BJ (cell line): Measurements from ENCODE around the gene CEACAM16. TPM values are rescaled to one million over a fixed set of nuclear protein-coding genes. Genes with fewer than 3 reads are reported as not detected.

Source experiments
- CTCF ChIA-PET: fragments of 350-600 bp; formaldehyde crosslinking; extraction: SDS; loops from one replicate; lab custom pipeline; 2021; ENCODE audit warnings: antibody characterized with exemption, inconsistent platforms; lab: Yijun Ruan, JAX
- POLR2A ChIA-PET: fragments of 300-600 bp; sonication (Branson Sonifier 250); formaldehyde crosslinking; extraction: SDS; loops from one replicate; lab custom pipeline; 2021; ENCODE audit warnings: antibody characterized with exemption; lab: Charles Lee
- DNase-seq: peaks from one replicate; pipeline ENCODE4 v3.0.0-alpha.2; 2011; ENCODE audit warnings: low read depth
- H3K27me3 ChIP-seq: 2 replicates; pipeline ENCODE4 v1.6.0; 2011; ENCODE audit warnings: low read length; ENCODE audit not compliant: control insufficient read depth, insufficient read depth
- H3K36me3 ChIP-seq: 2 replicates; pipeline ENCODE4 v1.5.1; 2011; ENCODE audit warnings: low read length; ENCODE audit not compliant: control insufficient read depth, insufficient read depth
- H3K4me3 ChIP-seq: 2 replicates; pipeline ENCODE4 v1.5.1; 2011; ENCODE audit warnings: low read depth, mild to moderate bottlenecking, control low read depth, low read length
- polyA plus RNA-seq: library from polyadenylated mRNA; depleted of rRNA; stranded (reverse); fragments of >200 nt; gene quantifications from 2 replicates; pipeline ENCODE4 v1.2.3, GENCODE V29; 2011
- TF ChIP-seq, protein P1 (sequence below): IDR thresholded peaks from 2 replicates; pipeline ENCODE4 v1.5.1; 2011; ENCODE audit warnings: low read depth, mild to moderate bottlenecking, control low read depth, inconsistent platforms, low read length, moderate library complexity; ENCODE audit not compliant: insufficient read depth

Gene CEACAM16
- polyA plus RNA-seq, 1 experiment = not detected

DNA sequence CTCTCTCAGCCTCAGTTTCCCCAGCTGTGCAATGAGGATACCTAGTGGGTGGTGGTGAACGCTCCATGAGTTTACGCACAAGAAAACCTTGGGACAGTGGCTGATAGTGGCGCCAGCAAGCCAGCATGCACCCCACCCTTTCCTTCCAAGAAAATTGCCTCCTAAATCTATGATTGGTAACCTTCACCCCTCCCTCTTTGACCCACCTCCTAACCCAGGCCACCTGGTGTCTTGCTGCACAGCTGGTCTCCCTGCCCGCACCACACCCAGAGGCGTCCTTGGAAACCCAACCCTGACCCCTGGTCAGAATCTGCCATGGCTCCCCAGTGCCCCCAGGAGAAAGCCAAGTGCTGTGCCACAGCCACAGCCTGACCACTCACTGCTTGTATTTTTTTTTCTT is 26.7 kb downstream of the CEACAM16 start:
- ChIA-PET CTCF (interaction anchor here (0.7 to 10.1 kb wide), 13 partner anchors 7 to 155 kb away, joined by 3 to 369 read pairs (median 12); partner anchors contain the start of genes BCAM, BCL3, CBLC and NECTIN2), POLR2A (no interaction called here)
- no peak for DNase-seq
- Histone ChIP-seq H3K4me3 (no peak overlapping the region), H3K36me3 (no peaks in the 10 kb centered on the region), H3K27me3 (no peaks in the 10 kb centered on the region)
- TF ChIP-seq, protein P1, sequence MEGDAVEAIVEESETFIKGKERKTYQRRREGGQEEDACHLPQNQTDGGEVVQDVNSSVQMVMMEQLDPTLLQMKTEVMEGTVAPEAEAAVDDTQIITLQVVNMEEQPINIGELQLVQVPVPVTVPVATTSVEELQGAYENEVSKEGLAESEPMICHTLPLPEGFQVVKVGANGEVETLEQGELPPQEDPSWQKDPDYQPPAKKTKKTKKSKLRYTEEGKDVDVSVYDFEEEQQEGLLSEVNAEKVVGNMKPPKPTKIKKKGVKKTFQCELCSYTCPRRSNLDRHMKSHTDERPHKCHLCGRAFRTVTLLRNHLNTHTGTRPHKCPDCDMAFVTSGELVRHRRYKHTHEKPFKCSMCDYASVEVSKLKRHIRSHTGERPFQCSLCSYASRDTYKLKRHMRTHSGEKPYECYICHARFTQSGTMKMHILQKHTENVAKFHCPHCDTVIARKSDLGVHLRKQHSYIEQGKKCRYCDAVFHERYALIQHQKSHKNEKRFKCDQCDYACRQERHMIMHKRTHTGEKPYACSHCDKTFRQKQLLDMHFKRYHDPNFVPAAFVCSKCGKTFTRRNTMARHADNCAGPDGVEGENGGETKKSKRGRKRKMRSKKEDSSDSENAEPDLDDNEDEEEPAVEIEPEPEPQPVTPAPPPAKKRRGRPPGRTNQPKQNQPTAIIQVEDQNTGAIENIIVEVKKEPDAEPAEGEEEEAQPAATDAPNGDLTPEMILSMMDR = no peak

DNA sequence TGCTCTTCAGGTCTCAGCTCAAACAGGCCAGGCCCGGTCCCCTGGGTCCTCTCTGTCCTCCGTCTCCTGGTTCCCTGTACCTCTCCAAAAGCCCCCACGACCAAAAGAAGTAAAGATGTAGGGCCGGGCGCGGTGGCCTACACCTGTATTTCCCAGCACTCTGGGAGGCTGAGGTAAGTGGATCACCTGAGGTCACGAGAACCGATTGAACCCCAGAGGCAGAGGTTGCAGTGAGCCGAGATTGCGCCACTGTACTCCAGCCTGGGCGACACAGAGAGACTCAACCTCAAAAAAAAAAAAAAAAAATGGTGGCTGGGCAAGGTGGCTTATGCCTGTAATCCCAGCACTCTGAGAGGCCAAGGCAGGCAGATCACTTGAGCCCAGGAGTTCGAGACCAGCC is 27.5 kb downstream of the CEACAM16 start:
- H3K27me3 ChIP-seq = no peaks in the 10 kb centered on the region
- POLR2A ChIA-PET = no interaction called here
- no peaks in the 10 kb centered on the region for H3K36me3 ChIP-seq
- H3K4me3 ChIP-seq = no peak overlapping the region
- TF ChIP-seq, protein P1 = no peak
- DNase-seq = no peak
- CTCF ChIA-PET = interaction anchor here (0.7 to 10.1 kb wide), 3 partner anchors 42 to 156 kb away, joined by 3 to 369 read pairs (median 12); no protein-coding TSS in a partner anchor

DNA sequence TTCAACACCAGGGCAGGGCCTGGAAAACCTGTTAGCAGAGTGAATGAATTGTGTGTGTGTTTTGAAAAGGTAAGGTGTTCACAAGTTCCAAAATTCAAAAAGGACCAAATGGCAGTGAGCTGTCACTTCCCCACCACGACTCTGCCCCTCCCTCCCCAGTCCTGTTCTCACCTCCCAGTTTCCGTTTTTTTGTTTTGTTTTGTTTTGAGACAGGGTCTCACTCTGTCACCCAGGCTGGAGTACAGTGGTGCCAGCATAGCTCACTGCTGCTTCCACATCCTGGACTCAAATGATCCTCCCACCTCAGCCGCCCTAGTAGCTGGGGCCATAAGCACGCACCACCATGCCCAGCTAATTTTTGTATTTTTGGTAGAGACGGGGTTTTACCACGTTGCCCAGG is 29.2 kb downstream of the CEACAM16 start:
- Histone ChIP-seq H3K36me3 (no peaks in the 10 kb centered on the region), H3K27me3 (peaks cover 2% of the 10 kb centered on the region; the same call in 1 of the 2 replicates), H3K4me3 (no peak overlapping the region)
- CTCF ChIA-PET = interaction anchor here (0.6 to 3.6 kb wide), 10 partner anchors 21 to 151 kb away, joined by 3 to 24 read pairs (median 3); no protein-coding TSS in a partner anchor
- DNase-seq = no peak
- POLR2A ChIA-PET = no interaction called here
- TF ChIP-seq, protein P1 = no peak

DNA sequence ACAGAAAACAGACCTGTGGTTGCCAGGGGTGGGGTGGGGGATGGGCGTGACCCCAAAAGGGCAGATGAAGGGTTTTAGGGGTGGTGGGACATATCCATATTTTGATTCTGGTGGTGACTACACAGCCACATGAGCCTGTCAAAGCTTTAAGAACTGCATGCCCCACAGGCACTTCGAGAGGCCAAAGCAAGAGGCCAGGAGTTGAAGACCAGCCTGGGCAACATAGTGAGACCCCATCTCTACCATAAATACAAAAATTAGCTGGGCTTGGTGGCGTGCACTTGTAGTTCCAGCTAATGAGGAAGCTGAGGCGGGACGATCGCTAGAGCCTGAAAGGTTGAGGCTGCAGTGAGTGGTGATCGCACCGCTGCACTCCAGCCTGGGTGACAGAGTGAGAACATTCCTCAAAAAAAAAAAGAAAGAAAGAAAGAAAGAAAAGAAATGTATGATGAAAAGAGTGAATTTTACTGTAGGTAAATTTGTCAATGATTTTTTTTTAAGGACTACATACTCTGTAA is 30.6 kb downstream of the CEACAM16 start:
- ChIA-PET POLR2A (no interaction called here), CTCF (interaction anchor here (0.8 to 3.6 kb wide), 3 partner anchors 36 to 43 kb away, joined by 3 to 24 read pairs (median 13); no protein-coding TSS in a partner anchor)

DNA sequence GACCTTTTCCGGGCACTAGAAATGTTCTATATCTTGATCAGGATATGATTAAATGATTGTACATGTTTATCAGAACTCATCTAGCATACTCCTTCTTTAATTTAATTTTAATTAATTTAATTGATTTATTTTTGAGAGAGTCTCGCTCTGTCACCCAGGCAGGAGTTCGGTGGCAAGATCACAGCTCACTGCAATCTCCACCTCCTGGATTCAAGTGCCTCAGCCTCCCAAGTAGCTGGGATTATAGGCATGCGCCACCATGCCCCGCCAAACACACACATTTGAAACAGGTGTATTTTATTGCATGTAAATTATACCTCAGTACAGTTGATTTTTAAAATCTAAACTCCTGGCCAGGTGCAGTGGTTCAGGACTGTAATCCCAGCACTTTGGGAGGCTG is 32.1 kb downstream of the CEACAM16 start:
- ChIA-PET POLR2A (no interaction called here), CTCF (interaction anchor here (0.9 to 1.5 kb wide), 2 partner anchors 9 to 39 kb away, joined by 4 read pairs; no protein-coding TSS in a partner anchor)
- Histone ChIP-seq H3K27me3 (peaks cover 2% of the 10 kb centered on the region; the same call in 1 of the 2 replicates), H3K4me3 (no peak overlapping the region), H3K36me3 (no peaks in the 10 kb centered on the region)
- DNase-seq = no peak
- TF ChIP-seq, protein P1 = no peak

More for the DNA sequence above, 30.6 kb downstream of the CEACAM16 start:
- Histone ChIP-seq H3K27me3 (peaks cover 2% of the 10 kb centered on the region; the same call in 1 of the 2 replicates), H3K36me3 (no peaks in the 10 kb centered on the region), H3K4me3 (no peak overlapping the region)
- TF ChIP-seq, protein P1 = no peak
- DNase-seq = no peak
